SK-N-MC (cell line): ENCODE measurements around the gene EIF2B2.

Experiments
- EZH2 ChIP-seq: fragments of 200-600 bp; sonication (generic); IDR thresholded peaks from one replicate; pipeline ENCODE4 v1.6.1; 2017; ENCODE audit warnings: antibody characterized with exemption
- FOXP2 ChIP-seq: optimal IDR thresholded peaks from 2 replicates; pipeline ENCODE3; 2011; ENCODE audit warnings: mild to moderate bottlenecking, moderate library complexity; ENCODE audit not compliant: insufficient read depth; ENCODE audit errors: extremely low read length, control extremely low read depth
- POLR2AphosphoS5 ChIP-seq: IDR thresholded peaks from 2 replicates; pipeline ENCODE4 v1.6.1; 2012; ENCODE audit warnings: mild to moderate bottlenecking, low read depth, low read length, borderline replicate concordance

GRCh38 chr14:75011356-75011994 is 8.8 kb downstream of the EIF2B2 start:
- no peak for TF ChIP-seq EZH2
- TF ChIP-seq POLR2AphosphoS5 = no peak
- TF ChIP-seq FOXP2 = no peak
